Heart right ventricle (tissue), 16 donors: ENCODE data around the gene LRRFIP2. TPM values are rescaled to one million over a fixed set of nuclear protein-coding genes. Genes with fewer than 3 reads are reported as not detected.

Experiments used
- ATAC-seq, 8 donors: fragments of 200-7000 bp; cut with Tn5 transposase; one replicate each; pipeline ENCODE4 v1.9.1; 2020; ENCODE audit warnings: mild to moderate bottlenecking in 8 of 8, moderate library complexity in 8 of 8, moderate number of reproducible peaks in 1 of 8
- DNase-seq, 2 donors: peaks; one replicate each; pipeline ENCODE4 v3.0.0-alpha.2; 2020
- H3K27ac ChIP-seq, 10 donors: fragments of 200-600 bp; sonication (generic) in 2 of 10; one replicate each; pipeline versions ENCODE4 v1.5.0 to v1.8.0; 2020 to 2022; ENCODE audit warnings: mild to moderate bottlenecking in 3 of 10
- H3K27me3 ChIP-seq, 7 donors: fragments of 200-600 bp; one replicate each; pipeline ENCODE4 v1.8.0; 2021 to 2022; ENCODE audit warnings: mild to moderate bottlenecking in 2 of 7
- H3K36me3 ChIP-seq, 9 donors: fragments of 200-600 bp; sonication (generic) in 1 of 9; one replicate each; pipeline versions ENCODE4 v1.5.0 to v1.8.0; 2020 to 2022; ENCODE audit warnings: mild to moderate bottlenecking in 2 of 9
- H3K4me1 ChIP-seq, 9 donors: fragments of 200-600 bp; sonication (generic) in 1 of 9; one replicate each; pipeline versions ENCODE4 v1.5.0 to v1.8.0; 2020 to 2022; ENCODE audit warnings: mild to moderate bottlenecking in 4 of 9
- H3K4me3 ChIP-seq, 10 donors: fragments of 200-600 bp; sonication (generic) in 2 of 10; one replicate each; pipeline versions ENCODE4 v1.5.0 to v1.8.0; 2020 to 2022; ENCODE audit warnings: mild to moderate bottlenecking in 7 of 10, moderate library complexity in 2 of 10
- H3K9me3 ChIP-seq, 11 donors: fragments of 200-600 bp in 10 of 11; sonication (generic) in 2 of 11; one replicate each; pipeline versions ENCODE4 v1.5.0 to v1.8.0; 2013 to 2022; ENCODE audit warnings: mild to moderate bottlenecking in 2 of 11, control low read depth in 1 of 11, moderate library complexity in 1 of 11
- CTCF ChIP-seq, 9 donors: fragments of 200-600 bp; sonication (generic) in 2 of 9; IDR thresholded peaks; one replicate each; pipeline versions ENCODE4 v1.5.0 to v1.8.0; 2021 to 2022; ENCODE audit warnings: antibody characterized with exemption in 9 of 9, mild to moderate bottlenecking in 5 of 9, moderate library complexity in 1 of 9
- WGBS, 2 donors: extraction: QIAGEN DNeasy Blood & Tissue Kit; methylation state at CpG; one replicate each; pipeline ENCODE4 v1.1.7; 2013; ENCODE audit warnings: inconsistent platforms in 1 of 2; 5-methylcytosine and 5-hydroxymethylcytosine counted together
- intact Hi-C, 10 donors: fragments of 100-400 bp; cut with DNase I; formaldehyde crosslinking; loops; one replicate each; pipeline versions ENCODE4 v1.11.1 to v1.14.2; 2022
- polyA plus RNA-seq, 2 donors: library from polyadenylated mRNA; stranded (reverse); fragments of 200-250 nt; gene quantifications; one replicate each; pipeline ENCODE4 v1.2.3, GENCODE V29; 2013
- total RNA-seq, 10 donors: library from RNA; stranded (reverse); fragmentation: NEBNext Ultra II Directional in 3 of 10; extraction: Animal tissue kit (Norgen Biotek cat#: 25700) in 3 of 10; gene quantifications; one replicate each; pipeline versions ENCODE4 v1.2.1 to v1.2.4, GENCODE V29; 2021 to 2023
- donor health status: Arrhythmogenic right ventricular cardiomyopathy.
- donor health status: ischemic (EF 13 %, LVEDD 7.1; RV severe dilation, severe dysfunction).
- donor health status: healthy with polysubstance abuse.
- donor health status: DM: no; HTN: yes; CAD: no.
- donor health status: DM: no; HTN: no; CAD: no.
- donor health status: ischemic (EF 25% LVEDD 6.9; RV normal size, moderate dysfunction).
- donor health status: ischemic (EF 25% LVEDD 5.7; RV mildly dilated, moderate dysfunction).
- donor health status: healthy.
- donor health status: DM: yes; HTN: yes; CAD: no.
- donor health status: Ischemic cardiomyopathy.
- donor health status: ischemic (EF 35%, LVEDD 5.7; RV mildly dilated, moderate dysfunction).
- donor health status: nonischemic (EF 11% LVEDD 7.7; RV severe dilation, severe dysfunction).
- donor health status: DM: yes; HTN: yes; CAD: no.
- donor health status: PGD.
- donor health status: ischemic (EF 29% LVEDD 5.4; RV normal size, mild dysfunction).
- donor health status: nonischemic (EF 23%, LVEDD 6.1; RV moderate dilation, normal function).

LRRFIP2 gene
- total and polyA plus RNA-seq, 12 donors, result 63.2 to 199 (median 127) TPM

DNA sequence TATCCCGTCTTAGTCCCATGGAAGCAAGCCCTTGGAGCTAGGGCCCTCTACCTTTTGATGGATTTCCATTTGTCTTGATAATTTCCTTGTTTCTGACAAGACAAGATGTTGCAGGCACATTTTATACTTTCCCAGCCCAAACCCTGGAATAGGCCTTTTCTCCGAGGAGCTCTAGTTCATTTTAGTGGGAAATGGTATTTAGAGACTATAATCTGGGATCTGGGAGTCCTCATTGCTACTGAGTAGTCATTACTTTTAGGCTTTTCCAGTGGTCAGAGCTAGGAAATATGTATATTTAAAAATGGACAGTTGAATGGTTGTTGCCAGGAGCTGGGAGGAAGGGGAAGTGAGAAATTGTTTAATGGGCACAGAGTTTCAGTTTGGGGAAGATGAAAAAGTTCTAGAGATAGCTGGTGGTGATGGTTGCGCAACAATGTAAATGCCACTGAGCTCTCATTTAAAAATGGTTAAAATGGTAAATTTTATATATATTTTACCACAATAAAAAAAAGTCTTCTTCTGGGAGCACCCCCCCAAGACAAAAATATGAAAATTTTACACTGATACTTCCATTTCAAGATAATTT, 149.5 kb downstream of the LRRFIP2 start:
- Histone ChIP-seq H3K27me3 (no peaks in the 10 kb centered on the region), H3K27ac (peak overlapping the region in 4 of 10 donors; percentile 2 to 80 (median 37)), H3K4me3 (no peak overlapping the region), H3K9me3 (peaks cover 0 to 6% (median 0%) of the 10 kb centered on the region in 11 donors), H3K4me1 (peaks cover 9 to 54% (median 36%) of the 10 kb centered on the region in 9 donors), H3K36me3 (peaks cover 0 to 100% (median 47%) of the 10 kb centered on the region in 9 donors)
- TF ChIP-seq CTCF (IDR thresholded peaks at IDR 0.05), result no peak
- no peak for DNase-seq
- intact Hi-C loops, result loop anchor here (5.0 to 10.0 kb wide), 2 partner anchors 187 to 190 kb away; no protein-coding TSS in a partner anchor
- ATAC-seq, result no peak
- WGBS, 2 donors, result 95 to 99% methylated on average over 3 of the region's 3 CpGs

- Histone ChIP-seq H3K27ac (peak overlapping the region in 5 of 10 donors; percentile 2 to 80 (median 19)), H3K36me3 (peaks cover 0 to 100% (median 56%) of the 10 kb centered on the region in 9 donors), H3K27me3 (no peaks in the 10 kb centered on the region), H3K4me1 (peaks cover 5 to 46% (median 28%) of the 10 kb centered on the region in 9 donors), H3K4me3 (no peak overlapping the region), H3K9me3 (peaks cover 0 to 6% (median 0%) of the 10 kb centered on the region in 11 donors)
- intact Hi-C loops, result loop anchor here in 8 of 10 donors (5.0 to 10.0 kb wide), 2 partner anchors 188 to 191 kb away; no protein-coding TSS in a partner anchor
- DNase-seq (no peak), ATAC-seq (no peak)
- 76 to 79% methylated on average over 2 of the region's 2 CpGs for WGBS, 2 donors
- TF ChIP-seq CTCF (IDR thresholded peaks at IDR 0.05), result peak in 7 of 9 donors; percentile 43 to 61 (median 52)
Observed at GRCh38 chr3:37024092-37024491, 150.3 kb downstream of the LRRFIP2 start.

DNA sequence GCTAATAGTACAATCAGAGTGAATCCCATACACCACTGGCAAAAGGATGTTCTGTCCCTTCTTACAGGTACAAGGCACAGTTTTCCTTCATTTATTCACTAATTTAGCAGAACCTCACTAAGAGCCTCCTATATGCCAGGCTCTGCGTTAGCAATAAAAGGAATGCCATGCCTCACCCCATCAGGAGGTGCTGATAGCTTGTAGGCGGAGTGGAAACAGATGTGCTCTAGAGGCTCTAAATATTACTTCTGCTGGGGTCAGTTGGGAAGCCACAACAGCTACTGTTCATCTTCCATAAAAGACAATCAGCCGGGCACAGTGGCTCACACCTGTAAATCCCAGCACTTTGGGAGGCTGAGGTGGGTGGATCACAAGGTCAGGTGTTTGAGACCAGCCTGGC, 156.7 kb downstream of the LRRFIP2 start:
- DNase-seq (no peak), ATAC-seq (peak; percentile 28 to 67 (median 60))
- TF ChIP-seq CTCF (IDR thresholded peaks at IDR 0.05), result no peak
- 51 to 80% methylated on average over 3 of the region's 3 CpGs for WGBS, 2 donors
- Histone ChIP-seq H3K27ac (peak overlapping the region; percentile 45 to 95 (median 78)), H3K36me3 (peaks cover 0 to 98% (median 45%) of the 10 kb centered on the region in 9 donors), H3K9me3 (no peaks in the 10 kb centered on the region), H3K27me3 (no peaks in the 10 kb centered on the region), H3K4me3 (no peak overlapping the region), H3K4me1 (peaks cover 0 to 44% (median 5%) of the 10 kb centered on the region in 9 donors)
- intact Hi-C loops, result loop anchor here in 3 of 10 donors (5.0 kb wide), 1 partner anchor 35 kb away; no protein-coding TSS in a partner anchor

DNA sequence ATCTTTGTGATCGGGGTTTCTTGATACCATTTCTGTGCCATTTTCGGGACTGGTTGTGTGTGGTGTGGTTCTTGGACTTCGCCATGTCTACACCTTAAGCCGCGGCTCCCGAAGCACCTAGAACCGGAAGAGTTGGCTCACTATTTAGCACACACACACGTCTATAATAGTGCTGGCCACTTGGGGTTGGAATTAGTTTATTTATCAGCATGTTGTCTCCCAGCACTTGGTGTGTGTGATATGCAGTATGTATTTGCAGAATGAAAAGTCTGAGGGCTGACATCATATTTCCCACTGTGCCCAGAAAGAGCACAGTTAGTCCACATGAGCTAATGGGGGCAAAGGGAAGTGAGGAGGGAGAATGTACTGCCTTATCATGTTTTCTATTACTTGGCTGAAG, 157.5 kb downstream of the LRRFIP2 start:
- Histone ChIP-seq H3K36me3 (peaks cover 0 to 98% (median 47%) of the 10 kb centered on the region in 9 donors), H3K4me1 (peaks cover 0 to 44% (median 5%) of the 10 kb centered on the region in 9 donors), H3K27me3 (no peaks in the 10 kb centered on the region), H3K27ac (peak overlapping the region in 9 of 10 donors; percentile 58 to 95 (median 78)), H3K9me3 (no peaks in the 10 kb centered on the region), H3K4me3 (no peak overlapping the region)
- DNase-seq, result peak in 1 of 2 donors; percentile 46
- intact Hi-C loops, result loop anchor here in 3 of 10 donors (5.0 kb wide), 1 partner anchor 35 kb away; no protein-coding TSS in a partner anchor
- no peak for TF ChIP-seq CTCF (IDR thresholded peaks at IDR 0.05)
- 59 to 66% methylated on average over 8 of the region's 8 CpGs for WGBS, 2 donors
- ATAC-seq, result peak; percentile 67 to 88 (median 82)
